ENCODE data around the gene GATA6.

Gene GATA6

DNA sequence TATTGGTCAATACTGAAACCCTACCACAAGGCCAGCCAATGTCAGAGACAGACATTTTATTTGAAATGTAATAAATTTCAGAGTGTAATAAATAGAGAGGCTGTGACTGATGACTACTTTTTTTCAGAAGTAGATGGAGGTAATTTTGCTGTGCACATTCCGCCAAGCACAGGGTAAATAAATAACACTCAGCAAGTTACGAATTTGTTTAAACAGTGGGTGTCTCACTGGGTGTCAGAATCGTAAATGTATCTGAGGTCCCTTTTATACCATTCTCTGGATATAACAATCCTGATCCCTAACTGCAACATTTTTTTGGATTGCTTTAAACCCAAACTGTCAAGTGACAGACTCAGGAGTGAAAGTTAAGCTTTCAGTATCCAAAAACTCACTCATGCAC lies 74.1 kb downstream of the GATA6 start:
- DNase-seq (ENCODE audit: low read depth in 2 of 2): no peak

DNA sequence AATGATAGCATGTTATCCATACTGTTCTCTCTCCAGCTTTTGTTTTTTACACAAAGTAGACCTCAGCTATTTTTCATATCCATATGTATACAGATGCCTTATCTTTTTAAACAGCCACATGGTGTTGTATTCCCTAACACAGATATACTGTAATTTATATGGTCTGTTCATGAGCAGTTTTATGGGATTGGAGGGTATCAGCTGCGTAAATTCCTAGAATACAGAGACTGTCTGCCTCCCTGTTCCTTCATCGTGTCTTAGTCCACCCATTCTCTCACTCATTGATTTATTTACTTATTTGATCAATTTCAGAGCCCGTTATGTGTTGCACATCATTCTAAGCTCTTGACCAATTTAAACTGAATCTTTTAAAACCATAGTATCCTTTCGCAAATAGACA lies 80.6 kb downstream of the GATA6 start:
- no peak for DNase-seq (ENCODE audit: low read depth in 2 of 2)

DNA sequence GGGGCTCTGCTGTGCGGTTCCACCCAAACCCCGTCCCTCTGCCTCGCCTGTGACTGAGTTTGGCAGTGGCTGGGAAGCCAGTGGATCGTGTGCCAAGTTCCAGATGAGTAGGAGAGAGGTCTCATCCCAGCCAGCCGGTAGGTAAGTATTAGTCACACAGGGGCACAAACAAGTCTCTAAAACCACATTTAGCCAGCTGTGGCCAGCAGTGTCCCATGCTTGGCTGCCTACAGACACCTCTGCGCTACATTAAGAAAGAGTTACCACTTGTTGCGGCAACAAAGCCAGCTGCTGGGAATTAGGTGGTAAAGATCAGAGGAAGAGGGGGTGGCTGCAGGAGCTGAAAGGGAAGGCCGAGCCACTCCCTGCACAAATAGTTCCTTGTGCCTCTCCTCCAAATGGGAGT lies 81.2 kb downstream of the GATA6 start:
- no peak for DNase-seq (ENCODE audit: low read depth in 2 of 2)
